Lower lobe of right lung (tissue), 2 donors: Measurements from ENCODE around the gene SPATA46. TPM values are rescaled to one million over a fixed set of nuclear protein-coding genes. Genes with fewer than 3 reads are reported as not detected.

Source experiments
- ATAC-seq, 2 donors: fragments of 200-7000 bp; cut with Tn5 transposase; one replicate each; pipeline ENCODE4 v1.9.1; 2020 to 2022; ENCODE audit warnings: mild to moderate bottlenecking in 2 of 2, moderate library complexity in 2 of 2
- DNase-seq: peaks from one replicate; pipeline ENCODE4 v3.0.0-alpha.2; 2020
- H3K27ac ChIP-seq: fragments of 200-600 bp; one replicate; pipeline ENCODE4 v1.8.0; 2022
- H3K27me3 ChIP-seq: fragments of 200-600 bp; one replicate; pipeline ENCODE4 v1.8.0; 2022; ENCODE audit warnings: low read depth
- H3K36me3 ChIP-seq: fragments of 200-600 bp; one replicate; pipeline ENCODE4 v1.8.0; 2022; ENCODE audit warnings: mild to moderate bottlenecking
- H3K4me1 ChIP-seq: fragments of 200-600 bp; one replicate; pipeline ENCODE4 v1.8.0; 2022
- H3K4me3 ChIP-seq: fragments of 200-600 bp; one replicate; pipeline ENCODE4 v1.8.0; 2022; ENCODE audit warnings: mild to moderate bottlenecking
- H3K9me3 ChIP-seq: fragments of 200-600 bp; one replicate; pipeline ENCODE4 v1.8.0; 2022
- CTCF ChIP-seq: fragments of 200-600 bp; IDR thresholded peaks from one replicate; pipeline ENCODE4 v1.8.0; 2022; ENCODE audit warnings: antibody characterized with exemption, mild to moderate bottlenecking
- intact Hi-C: fragments of 100-400 bp; cut with DNase I; formaldehyde crosslinking; loops from one replicate; pipeline ENCODE4 v1.11.0; 2022
- total RNA-seq: library from RNA; stranded (reverse); fragmentation: NEBNext Ultra II Directional; extraction: Animal tissue kit (Norgen Biotek cat#: 25700); gene quantifications from one replicate; pipeline ENCODE4 v1.2.1, GENCODE V29; 2021
- donor health status: DM: no; HTN: yes; CAD: no; lungs with severe emphysema.

SPATA46 gene
- total RNA-seq, 1 donor from 2014 or later = not detected

- Histone ChIP-seq H3K4me3 (no peak overlapping the region), H3K36me3 (no peaks in the 10 kb centered on the region), H3K27me3 (no peaks in the 10 kb centered on the region), H3K9me3 (no peaks in the 10 kb centered on the region), H3K27ac (no peak overlapping the region), H3K4me1 (no peaks in the 10 kb centered on the region)
- intact Hi-C loops = no loop called here
- ATAC-seq = no peak
- no peak for TF ChIP-seq CTCF
- DNase-seq = no peak
Observed at GRCh38 chr1:162405800-162406199, 29.1 kb upstream of the SPATA46 start.

GRCh38 chr1:162404550-162405160, 28.0 kb upstream of the SPATA46 start:
- no peak for TF ChIP-seq CTCF
- ATAC-seq = no peak

GRCh38 chr1:162400790-162401355, 24.2 kb upstream of the SPATA46 start:
- Histone ChIP-seq H3K9me3 (no peaks in the 10 kb centered on the region), H3K4me1 (no peaks in the 10 kb centered on the region), H3K27ac (no peak overlapping the region), H3K36me3 (no peaks in the 10 kb centered on the region), H3K27me3 (no peaks in the 10 kb centered on the region), H3K4me3 (no peak overlapping the region)
- ATAC-seq (no peak), DNase-seq (no peak)
- TF ChIP-seq CTCF = no peak
- intact Hi-C loops = no loop called here

More at GRCh38 chr1:162404550-162405160, 28.0 kb upstream of the SPATA46 start:
- Histone ChIP-seq H3K9me3 (no peaks in the 10 kb centered on the region), H3K36me3 (no peaks in the 10 kb centered on the region), H3K27ac (no peak overlapping the region), H3K4me3 (no peak overlapping the region), H3K27me3 (no peaks in the 10 kb centered on the region), H3K4me1 (no peaks in the 10 kb centered on the region)
- intact Hi-C loops = no loop called here
- DNase-seq = no peak

GRCh38 chr1:162398999-162399580, 22.4 kb upstream of the SPATA46 start:
- H3K4me1 ChIP-seq = no peaks in the 10 kb centered on the region
- H3K27ac ChIP-seq = no peak overlapping the region
- H3K27me3 ChIP-seq = no peaks in the 10 kb centered on the region
- H3K9me3 ChIP-seq = no peaks in the 10 kb centered on the region
- no peak for TF ChIP-seq CTCF
- intact Hi-C loops = no loop called here
- H3K36me3 ChIP-seq = no peaks in the 10 kb centered on the region
- ATAC-seq = no peak
- no peak overlapping the region for H3K4me3 ChIP-seq
- no peak for DNase-seq

- no peaks in the 10 kb centered on the region for H3K9me3 ChIP-seq
- no peak for DNase-seq
- no peak overlapping the region for H3K4me3 ChIP-seq
- no peaks in the 10 kb centered on the region for H3K4me1 ChIP-seq
- no peak overlapping the region for H3K27ac ChIP-seq
- ATAC-seq = no peak
- intact Hi-C loops = no loop called here
- no peaks in the 10 kb centered on the region for H3K27me3 ChIP-seq
- no peak for TF ChIP-seq CTCF
- no peaks in the 10 kb centered on the region for H3K36me3 ChIP-seq
Observed at GRCh38 chr1:162397943-162398560, 21.4 kb upstream of the SPATA46 start.
